SJSA1 (cell line): ENCODE measurements around the gene UBAP1. TPM values are rescaled to one million over a fixed set of nuclear protein-coding genes. Genes with fewer than 3 reads are reported as not detected.
"Not testable (repeated sequence)": the region's sequence is repeated elsewhere in the genome, so short reads cannot be mapped to it uniquely, and the experiment has no call there.

Source experiments
- DNase-seq, 2 experiments: peaks; one replicate each; pipeline ENCODE4 v3.0.0-alpha.2; 2015 to 2020; ENCODE audit warnings: low spot score in 2 of 2, low read depth in 1 of 2
- H3K27ac ChIP-seq: fragments of 250-450 bp; sonication (Bioruptor Pico); 2 replicates; pipeline ENCODE4 v1.5.1; 2020; ENCODE audit warnings: mild to moderate bottlenecking, moderate library complexity
- H3K27me3 ChIP-seq: fragments of 250-450 bp; sonication (Bioruptor Pico); replicated peaks from 2 replicates; pipeline ENCODE4 v1.5.1; 2020; ENCODE audit warnings: mild to moderate bottlenecking, moderate library complexity
- H3K36me3 ChIP-seq: fragments of 250-450 bp; sonication (Bioruptor Pico); 2 replicates; pipeline ENCODE4 v1.5.1; 2020; ENCODE audit warnings: mild to moderate bottlenecking
- H3K4me1 ChIP-seq: fragments of 250-450 bp; sonication (Bioruptor Pico); replicated peaks from 2 replicates; pipeline ENCODE4 v1.6.1; 2021; ENCODE audit warnings: mild to moderate bottlenecking
- H3K4me3 ChIP-seq: fragments of 250-450 bp; sonication (Bioruptor Pico); 2 replicates; pipeline ENCODE4 v1.5.1; 2020; ENCODE audit warnings: mild to moderate bottlenecking
- H3K9me3 ChIP-seq: fragments of 250-450 bp; sonication (Bioruptor Pico); replicated peaks from 2 replicates; pipeline ENCODE4 v1.5.1; 2020; ENCODE audit warnings: mild to moderate bottlenecking
- total RNA-seq: library from RNA; depleted of rRNA; stranded (reverse); fragments of >200 nt; shearing (Covaris generic); gene quantifications from 2 replicates; pipeline ENCODE4 v1.2.3, GENCODE V29; 2014; rRNA removed

The UBAP1 gene
- total RNA-seq, 1 experiment from 2014 or later = 15.3 TPM

DNA sequence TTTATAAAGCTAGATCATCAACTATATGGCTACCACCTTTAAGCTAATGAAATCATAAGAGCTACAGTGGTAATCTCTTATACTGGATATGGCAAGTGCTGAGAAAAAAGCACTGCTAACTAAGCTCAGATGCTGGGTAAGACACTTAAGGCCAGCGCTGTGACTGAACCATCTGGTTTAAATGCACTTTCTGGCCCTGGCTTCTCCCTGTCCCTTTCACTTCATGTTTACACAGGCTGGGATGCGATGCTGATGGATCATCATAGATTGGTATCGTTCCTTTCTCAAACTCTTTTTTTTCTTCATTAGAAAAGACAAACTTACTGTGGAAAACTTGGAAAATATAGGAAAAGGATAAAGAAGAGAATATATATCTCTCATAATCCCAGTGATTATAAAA, 97.9 kb downstream of the UBAP1 start:
- no peaks in the 10 kb centered on the region for H3K9me3 ChIP-seq
- H3K27ac ChIP-seq = no peak overlapping the region
- H3K27me3 ChIP-seq = no peaks in the 10 kb centered on the region
- no peaks in the 10 kb centered on the region for H3K36me3 ChIP-seq
- no peak overlapping the region for H3K4me3 ChIP-seq
- no peaks in the 10 kb centered on the region for H3K4me1 ChIP-seq
- DNase-seq = no peak

DNA sequence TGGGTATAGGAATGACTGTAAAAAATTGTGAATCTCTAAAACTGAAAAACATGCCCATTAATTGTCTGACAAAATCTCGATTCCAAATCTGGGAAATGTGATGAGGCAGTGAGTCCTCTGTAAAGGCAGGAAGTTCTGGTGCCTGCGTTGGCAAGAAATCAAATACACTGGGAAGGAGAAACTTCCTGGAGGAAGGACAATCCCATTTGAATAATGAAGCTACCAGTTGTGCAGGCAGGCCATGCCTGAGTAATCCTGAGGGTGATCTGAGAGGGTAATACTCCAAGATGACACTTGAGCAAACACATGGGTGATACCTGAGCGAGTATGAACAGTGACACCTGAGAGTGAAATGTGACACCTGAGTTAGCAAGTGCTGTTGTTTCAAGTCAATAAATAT, 100.6 kb downstream of the UBAP1 start:
- H3K27me3 ChIP-seq = no peaks in the 10 kb centered on the region
- H3K9me3 ChIP-seq = no peaks in the 10 kb centered on the region
- DNase-seq = no peak
- no peaks in the 10 kb centered on the region for H3K36me3 ChIP-seq
- H3K27ac ChIP-seq = no peak overlapping the region
- H3K4me3 ChIP-seq = no peak overlapping the region
- no peaks in the 10 kb centered on the region for H3K4me1 ChIP-seq

DNA sequence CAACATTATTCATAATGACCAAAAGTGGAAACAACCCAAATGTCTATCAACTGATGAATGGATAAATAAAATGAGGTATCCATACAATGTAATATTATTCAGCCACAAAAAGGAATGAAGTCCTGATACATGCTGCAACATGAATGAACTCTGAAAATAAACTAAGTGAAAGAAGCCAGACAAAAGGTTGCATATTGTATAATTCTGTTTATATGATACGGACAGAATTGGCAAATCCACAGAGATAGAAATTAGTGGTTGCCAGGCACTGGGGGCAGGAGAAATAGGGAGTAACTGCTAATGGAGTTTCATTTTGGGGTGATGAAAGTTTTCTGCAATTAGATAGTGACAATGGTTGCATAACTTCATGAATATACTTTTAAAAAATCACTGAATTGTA, 103.3 kb downstream of the UBAP1 start:
- no peaks in the 10 kb centered on the region for H3K9me3 ChIP-seq
- no peaks in the 10 kb centered on the region for H3K4me1 ChIP-seq
- H3K27me3 ChIP-seq = no peaks in the 10 kb centered on the region
- H3K27ac ChIP-seq = no peak overlapping the region
- H3K4me3 ChIP-seq = no peak overlapping the region
- no peaks in the 10 kb centered on the region for H3K36me3 ChIP-seq
- no peak for DNase-seq

DNA sequence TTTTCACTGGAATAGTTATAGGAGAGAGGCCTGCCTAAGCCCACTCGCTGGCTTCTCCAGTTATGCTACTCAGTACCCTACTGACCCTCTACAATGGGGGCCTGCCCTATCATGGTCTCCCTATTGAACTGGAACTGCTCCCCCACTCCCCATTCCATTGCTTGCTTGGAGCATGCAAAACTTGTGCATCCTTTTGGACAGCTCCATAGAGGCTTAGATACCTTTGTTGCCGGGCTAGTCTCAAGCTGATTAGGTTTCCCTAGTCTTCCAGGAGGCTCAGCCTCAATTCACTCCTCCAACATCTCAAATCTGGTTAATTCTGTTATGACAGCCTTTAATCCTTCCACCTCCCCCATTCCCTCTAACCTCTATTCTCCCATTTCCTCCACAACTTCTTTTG, 110.3 kb downstream of the UBAP1 start:
- no peaks in the 10 kb centered on the region for H3K27me3 ChIP-seq
- no peaks in the 10 kb centered on the region for H3K36me3 ChIP-seq
- H3K27ac ChIP-seq = no peak overlapping the region
- no peaks in the 10 kb centered on the region for H3K4me1 ChIP-seq
- no peaks in the 10 kb centered on the region for H3K9me3 ChIP-seq
- H3K4me3 ChIP-seq = no peak overlapping the region
- DNase-seq = no peak

DNA sequence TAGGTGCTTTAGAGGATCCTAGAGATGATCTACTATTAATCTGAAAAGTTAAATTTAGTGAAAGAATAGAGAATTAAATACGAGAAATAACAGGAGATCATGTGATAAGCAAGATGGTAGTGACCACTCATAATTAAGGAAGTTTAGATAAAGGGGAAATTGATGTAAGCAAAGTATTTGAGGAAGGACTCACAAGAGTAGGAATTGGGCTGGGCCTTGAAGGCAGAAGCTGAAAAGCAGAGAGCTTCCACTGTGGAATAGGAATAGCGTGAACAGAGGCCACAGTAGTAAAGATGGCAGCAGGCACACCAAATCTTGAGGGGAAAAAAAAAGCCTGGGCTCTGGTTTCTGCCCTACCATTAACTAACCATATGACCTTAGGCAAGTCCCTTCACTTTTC, 112.2 kb downstream of the UBAP1 start:
- no peaks in the 10 kb centered on the region for H3K4me1 ChIP-seq
- H3K36me3 ChIP-seq = no peaks in the 10 kb centered on the region
- DNase-seq = no peak
- no peak overlapping the region for H3K4me3 ChIP-seq
- no peak overlapping the region for H3K27ac ChIP-seq
- H3K9me3 ChIP-seq = no peaks in the 10 kb centered on the region
- no peaks in the 10 kb centered on the region for H3K27me3 ChIP-seq

DNA sequence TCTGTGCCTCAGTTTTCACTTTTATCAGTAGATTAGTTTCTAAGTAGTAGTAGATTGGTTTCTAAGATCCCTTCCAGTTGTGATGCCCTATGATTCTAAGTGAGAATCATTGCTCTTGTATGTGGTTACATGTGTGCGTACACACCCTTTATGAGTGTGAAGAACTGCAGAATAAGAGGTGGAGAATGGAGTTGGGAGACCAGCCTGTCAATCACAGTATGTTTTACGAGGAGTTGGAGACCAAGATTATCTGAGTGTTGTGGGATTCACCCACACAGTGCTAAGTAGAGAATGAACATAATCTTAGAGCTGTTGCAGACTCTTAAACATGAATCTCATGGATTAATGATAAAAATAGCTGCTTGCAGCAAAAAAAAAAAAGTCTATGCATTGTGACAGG, 112.6 kb downstream of the UBAP1 start:
- Histone ChIP-seq H3K4me3 (no peak overlapping the region), H3K27me3 (no peaks in the 10 kb centered on the region), H3K27ac (no peak overlapping the region), H3K4me1 (no peaks in the 10 kb centered on the region), H3K9me3 (no peaks in the 10 kb centered on the region), H3K36me3 (no peaks in the 10 kb centered on the region)
- DNase-seq = no peak

DNA sequence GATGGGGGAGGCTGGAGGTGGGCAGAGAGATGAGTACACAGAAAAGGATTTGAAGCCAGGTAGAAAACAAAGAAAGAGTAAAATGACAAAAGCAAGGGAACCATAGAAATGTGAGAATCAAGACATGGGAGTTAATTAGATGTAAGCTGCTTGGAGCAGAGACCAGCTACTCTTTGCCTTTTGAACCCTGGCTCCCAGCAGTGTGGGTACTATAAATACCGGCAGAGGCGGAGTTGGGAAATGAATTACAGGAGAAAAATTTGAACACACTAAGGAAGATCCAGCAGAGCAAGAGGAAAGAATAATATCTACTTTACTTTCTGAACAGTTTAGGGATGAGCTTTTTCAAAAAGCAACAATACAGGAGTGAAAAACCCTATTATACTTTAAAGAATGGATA, 113.7 kb downstream of the UBAP1 start:
- no peak for DNase-seq
- H3K36me3 ChIP-seq = no peaks in the 10 kb centered on the region
- no peak overlapping the region for H3K27ac ChIP-seq
- H3K4me3 ChIP-seq = no peak overlapping the region
- H3K4me1 ChIP-seq = no peaks in the 10 kb centered on the region
- no peaks in the 10 kb centered on the region for H3K9me3 ChIP-seq
- no peaks in the 10 kb centered on the region for H3K27me3 ChIP-seq

DNA sequence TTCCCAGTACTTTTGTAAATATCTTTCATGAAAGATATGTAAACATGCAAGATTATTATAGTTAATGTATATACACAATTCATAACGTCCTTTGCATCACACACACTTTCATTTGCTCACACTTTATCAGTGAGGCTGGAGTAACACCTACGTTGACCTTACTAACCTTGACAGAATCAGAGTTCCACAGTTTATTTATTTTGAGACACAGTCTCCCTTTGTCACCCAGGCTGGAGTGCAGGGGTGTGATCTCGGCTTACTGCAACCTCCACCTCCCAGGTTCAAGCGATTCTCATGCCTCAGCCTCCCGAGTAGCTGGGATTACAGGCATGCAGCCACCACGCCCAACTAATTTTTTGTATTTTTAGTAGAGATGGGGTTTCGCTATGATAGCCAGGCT, 122.2 kb downstream of the UBAP1 start:
- not testable (repeated sequence) for DNase-seq, H3K27me3 ChIP-seq, H3K27ac ChIP-seq, H3K4me1 ChIP-seq, H3K36me3 ChIP-seq, H3K4me3 ChIP-seq, H3K9me3 ChIP-seq

Other genes with a start within 250 kb of the UBAP1 start
- 5.2 and 10.7 TPM in 2 replicates for gene UBAP2, start 130.2 kb upstream of the UBAP1 start, total RNA-seq
- 9.4 and 16.0 TPM in 2 replicates for gene DCAF12, start 52.3 kb upstream of the UBAP1 start, total RNA-seq
- gene KIF24, start 150.2 kb downstream of the UBAP1 start, total RNA-seq = 2.1 and 4.1 TPM in 2 replicates
- gene NUDT2, start 150.5 kb downstream of the UBAP1 start, total RNA-seq = 9.7 and 27.0 TPM in 2 replicates
- gene MYORG, start 197.9 kb downstream of the UBAP1 start, total RNA-seq = 0.37 and 0.97 TPM in 2 replicates